DND-41 (cell line): Measurements from ENCODE around the gene MRPL27.

Experiments
- EZH2 ChIP-seq: IDR thresholded peaks from 3 replicates; pipeline ENCODE4 v1.6.1; 2012; ENCODE audit warnings: borderline replicate concordance, low read depth, mild to moderate bottlenecking, moderate library complexity, low read length, inconsistent platforms; ENCODE audit not compliant: severe bottlenecking
- TF ChIP-seq, protein P1 (sequence below): IDR thresholded peaks from 2 replicates; pipeline ENCODE4 v1.5.1; 2012; ENCODE audit warnings: borderline replicate concordance, low read length, moderate library complexity, mild to moderate bottlenecking; ENCODE audit not compliant: poor library complexity, severe bottlenecking; ENCODE audit errors: extremely low read depth

DNA sequence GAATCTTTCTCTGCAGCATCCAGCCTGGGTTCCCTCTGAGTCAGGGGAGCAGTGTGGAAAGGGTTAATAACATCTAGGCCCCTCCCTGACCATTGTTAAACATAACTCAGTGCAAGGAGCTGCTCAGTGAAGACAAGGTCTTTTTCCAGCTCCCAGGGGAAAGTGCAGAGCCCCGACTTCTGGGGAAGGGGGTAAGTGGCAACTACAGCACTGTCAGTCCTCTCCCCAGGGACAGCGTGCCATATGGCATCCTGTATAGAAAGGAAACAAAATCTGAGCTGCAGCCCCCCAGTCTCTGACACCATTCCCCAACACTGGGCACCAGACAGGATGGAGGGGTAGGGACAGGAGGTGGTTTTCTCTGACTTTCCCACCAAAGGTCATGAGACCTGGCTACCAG is 7.8 kb downstream of the MRPL27 start:
- no peak for TF ChIP-seq EZH2
- TF ChIP-seq, protein P1, sequence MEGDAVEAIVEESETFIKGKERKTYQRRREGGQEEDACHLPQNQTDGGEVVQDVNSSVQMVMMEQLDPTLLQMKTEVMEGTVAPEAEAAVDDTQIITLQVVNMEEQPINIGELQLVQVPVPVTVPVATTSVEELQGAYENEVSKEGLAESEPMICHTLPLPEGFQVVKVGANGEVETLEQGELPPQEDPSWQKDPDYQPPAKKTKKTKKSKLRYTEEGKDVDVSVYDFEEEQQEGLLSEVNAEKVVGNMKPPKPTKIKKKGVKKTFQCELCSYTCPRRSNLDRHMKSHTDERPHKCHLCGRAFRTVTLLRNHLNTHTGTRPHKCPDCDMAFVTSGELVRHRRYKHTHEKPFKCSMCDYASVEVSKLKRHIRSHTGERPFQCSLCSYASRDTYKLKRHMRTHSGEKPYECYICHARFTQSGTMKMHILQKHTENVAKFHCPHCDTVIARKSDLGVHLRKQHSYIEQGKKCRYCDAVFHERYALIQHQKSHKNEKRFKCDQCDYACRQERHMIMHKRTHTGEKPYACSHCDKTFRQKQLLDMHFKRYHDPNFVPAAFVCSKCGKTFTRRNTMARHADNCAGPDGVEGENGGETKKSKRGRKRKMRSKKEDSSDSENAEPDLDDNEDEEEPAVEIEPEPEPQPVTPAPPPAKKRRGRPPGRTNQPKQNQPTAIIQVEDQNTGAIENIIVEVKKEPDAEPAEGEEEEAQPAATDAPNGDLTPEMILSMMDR, result no peak
